Bronchial epithelial cell (primary cell): Measurements from ENCODE around the gene KIF3B. TPM values are rescaled to one million over a fixed set of nuclear protein-coding genes. Genes with fewer than 3 reads are reported as not detected.
"Not testable (repeated sequence)": the region's sequence is repeated elsewhere in the genome, so short reads cannot be mapped to it uniquely, and the experiment has no call there.

Experiments
- DNase-seq: peaks from one replicate; pipeline ENCODE4 v3.0.0-alpha.2; 2010; ENCODE audit warnings: low read depth
- FAIRE-seq: peaks from 2 replicates; lab custom pipeline; 2011; peaks lifted over from hg19 to GRCh38; lab: Jason Lieb, UNC
- H3K27me3 ChIP-seq: 2 replicates; pipeline ENCODE4 v1.5.1; 2011; ENCODE audit warnings: low read length; ENCODE audit not compliant: control insufficient read depth, insufficient read depth
- H3K36me3 ChIP-seq: 2 replicates; pipeline ENCODE4 v1.5.1; 2011; ENCODE audit warnings: low read length; ENCODE audit not compliant: control insufficient read depth, insufficient read depth
- H3K4me3 ChIP-seq: 2 replicates; pipeline ENCODE4 v1.5.1; 2011; ENCODE audit warnings: mild to moderate bottlenecking, low read depth, low read length, control low read depth
- CTCF ChIP-seq: IDR thresholded peaks from 2 replicates; pipeline ENCODE4 v1.5.1; 2011; ENCODE audit warnings: mild to moderate bottlenecking, moderate library complexity, low read length, control low read depth, inconsistent platforms; ENCODE audit not compliant: insufficient read depth, severe bottlenecking
- total RNA-seq: library from RNA; depleted of rRNA; stranded (reverse); fragments of >200 nt; gene quantifications from 2 replicates; pipeline ENCODE4 v1.2.1, GENCODE V29; 2014

KIF3B gene
- total RNA-seq, 1 donor from 2014 or later: 11.1 TPM

GRCh38 chr20:32274359-32274758, 3.1 kb upstream of the KIF3B start:
- Histone ChIP-seq H3K4me3 (no peak overlapping the region), H3K27me3 (no peaks in the 10 kb centered on the region), H3K36me3 (no peaks in the 10 kb centered on the region)
- FAIRE-seq (no peak), DNase-seq (no peak)
- no peak for TF ChIP-seq CTCF

GRCh38 chr20:32275163-32275562, 2.3 kb upstream of the KIF3B start:
- not testable (repeated sequence) for FAIRE-seq, H3K4me3 ChIP-seq, H3K36me3 ChIP-seq, DNase-seq, H3K27me3 ChIP-seq

GRCh38 chr20:32278199-32278643, 770 bp downstream of the KIF3B start:
- no peak for TF ChIP-seq CTCF
- FAIRE-seq: no peak

GRCh38 chr20:32281711-32282110, 4.3 kb downstream of the KIF3B start:
- Histone ChIP-seq H3K36me3 (no peaks in the 10 kb centered on the region), H3K4me3 (no peak overlapping the region), H3K27me3 (no peaks in the 10 kb centered on the region)
- FAIRE-seq (no peak), DNase-seq (no peak)
- TF ChIP-seq CTCF: no peak

More at GRCh38 chr20:32278199-32278643, 770 bp downstream of the KIF3B start:
- H3K36me3 ChIP-seq: no peaks in the 10 kb centered on the region
- no peaks in the 10 kb centered on the region for H3K27me3 ChIP-seq
- H3K4me3 ChIP-seq: peak overlapping the region; percentile 79
- DNase-seq: no peak

- FAIRE-seq: no peak
- Histone ChIP-seq H3K4me3 (no peak overlapping the region), H3K36me3 (no peaks in the 10 kb centered on the region), H3K27me3 (no peaks in the 10 kb centered on the region)
- DNase-seq: no peak
- no peak for TF ChIP-seq CTCF
Measured at GRCh38 chr20:32282461-32282860, 5.0 kb downstream of the KIF3B start.

GRCh38 chr20:32285082-32285620, 7.7 kb downstream of the KIF3B start:
- Histone ChIP-seq H3K36me3 (no peaks in the 10 kb centered on the region), H3K27me3 (no peaks in the 10 kb centered on the region), H3K4me3 (no peak overlapping the region)
- FAIRE-seq: no peak
- no peak for DNase-seq
- no peak for TF ChIP-seq CTCF
